COLO829 (cell line): Measurements from ENCODE around the gene DOCK4.

ENCODE experiments used
- DNase-seq: peaks from one replicate; pipeline ENCODE4 v3.0.0; 2012; ENCODE audit warnings: low spot score

Gene DOCK4

GRCh38 chr7:112157072-112157471, 49.1 kb downstream of the DOCK4 start:
- no peak for DNase-seq

GRCh38 chr7:112156412-112156811, 49.8 kb downstream of the DOCK4 start:
- no peak for DNase-seq

- DNase-seq = no peak
Observed at GRCh38 chr7:112154690-112155089, 51.5 kb downstream of the DOCK4 start.

- DNase-seq = no peak
Observed at GRCh38 chr7:112152186-112152585, 54.0 kb downstream of the DOCK4 start.

GRCh38 chr7:112150823-112151641, 55.2 kb downstream of the DOCK4 start:
- DNase-seq = peak; percentile 53

GRCh38 chr7:112149734-112150133, 56.5 kb downstream of the DOCK4 start:
- no peak for DNase-seq

- DNase-seq = no peak
Observed at GRCh38 chr7:112147793-112148361, 58.3 kb downstream of the DOCK4 start.

GRCh38 chr7:112145206-112145605, 61.0 kb downstream of the DOCK4 start:
- DNase-seq = no peak

- DNase-seq = no peak
Observed at GRCh38 chr7:112144284-112145059, 61.7 kb downstream of the DOCK4 start.

GRCh38 chr7:112143582-112143981, 62.6 kb downstream of the DOCK4 start:
- DNase-seq = no peak

GRCh38 chr7:112143136-112143535, 63.1 kb downstream of the DOCK4 start:
- DNase-seq = no peak

GRCh38 chr7:112140600-112140999, 65.6 kb downstream of the DOCK4 start:
- no peak for DNase-seq

- no peak for DNase-seq
Observed at GRCh38 chr7:112138938-112139337, 67.3 kb downstream of the DOCK4 start.

- no peak for DNase-seq
Observed at GRCh38 chr7:112138325-112138852, 67.8 kb downstream of the DOCK4 start.

GRCh38 chr7:112137141-112138101, 68.8 kb downstream of the DOCK4 start:
- DNase-seq = no peak

- DNase-seq = no peak
Observed at GRCh38 chr7:112136271-112137008, 69.8 kb downstream of the DOCK4 start.

- no peak for DNase-seq
Observed at GRCh38 chr7:112135815-112136214, 70.4 kb downstream of the DOCK4 start.

- no peak for DNase-seq
Observed at GRCh38 chr7:112134039-112134438, 72.2 kb downstream of the DOCK4 start.

GRCh38 chr7:112133328-112133727, 72.9 kb downstream of the DOCK4 start:
- DNase-seq = no peak

GRCh38 chr7:112132051-112132694, 74.0 kb downstream of the DOCK4 start:
- DNase-seq = no peak
